SK-N-SH (cell line): ENCODE data around the gene PYDC1. TPM values are rescaled to one million over a fixed set of nuclear protein-coding genes. Genes with fewer than 3 reads are reported as not detected.

Source experiments
- CTCF ChIA-PET: fragments of 300-600, 350-600 bp; formaldehyde crosslinking; extraction: SDS; loops from one replicate; lab custom pipeline; 2021; lab: Yijun Ruan, JAX
- POLR2A ChIA-PET: fragments of 350-600 bp; sonication (Branson Sonifier 250); formaldehyde crosslinking; extraction: SDS; loops from one replicate; lab custom pipeline; 2020; ENCODE audit warnings: antibody characterized with exemption, inconsistent platforms; lab: Yijun Ruan, JAX
- DNase-seq: peaks from one replicate; pipeline ENCODE4 v3.0.0; 2012
- H2AFZ ChIP-seq: fragments of 200-600 bp; sonication (generic); 2 replicates; pipeline ENCODE4 v1.8.1; 2016; ENCODE audit warnings: antibody characterized with exemption, mild to moderate bottlenecking, low read depth
- H3F3A ChIP-seq: fragments of 200-600 bp; sonication (generic); replicated peaks from 2 replicates; pipeline ENCODE3; 2016; ENCODE audit warnings: antibody characterized with exemption, mild to moderate bottlenecking; ENCODE audit not compliant: insufficient read depth
- H3K27ac ChIP-seq, 2 experiments: fragments of 200-500 bp in 1 of 2; fragments of 200-600 bp in 1 of 2; sonication (Bioruptor generic) in 1 of 2; sonication (generic), shearing (Covaris generic) in 1 of 2; 2 replicates each; pipeline versions ENCODE4 v1.5.1 to v1.6.1; 2014 to 2016; ENCODE audit warnings: low read depth in 2 of 2, inconsistent platforms in 1 of 2, low read length in 1 of 2, mild to moderate bottlenecking in 1 of 2, mixed read lengths in 1 of 2
- H3K27me3 ChIP-seq: fragments of 200-600 bp; sonication (generic), shearing (Covaris generic); 2 replicates; pipeline ENCODE4 v1.6.1; 2016; ENCODE audit warnings: mixed run types; ENCODE audit not compliant: insufficient read depth
- H3K36me3 ChIP-seq, 2 experiments: fragments of 200-500 bp in 1 of 2; fragments of 200-600 bp in 1 of 2; sonication (Bioruptor generic) in 1 of 2; sonication (generic) in 1 of 2; replicated peaks in 1 of 2; 2 replicates each; pipeline versions ENCODE3 to v1.5.1; 2014 to 2016; ENCODE audit warnings: low read length in 1 of 2, mild to moderate bottlenecking in 1 of 2; ENCODE audit not compliant: insufficient read depth in 2 of 2, control insufficient read depth in 1 of 2
- H3K4me1 ChIP-seq, 2 experiments: fragments of 200-500 bp in 1 of 2; fragments of 200-600 bp in 1 of 2; sonication (Bioruptor generic) in 1 of 2; sonication (generic), shearing (Covaris generic) in 1 of 2; 2 replicates each; pipeline versions ENCODE4 v1.5.1 to v1.6.1; 2014 to 2016; ENCODE audit warnings: low read depth in 1 of 2, low read length in 1 of 2, mixed run types in 1 of 2; ENCODE audit not compliant: insufficient read depth in 2 of 2, control insufficient read depth in 1 of 2
- H3K4me2 ChIP-seq: fragments of 200-600 bp; sonication (generic), shearing (Covaris generic); 2 replicates; pipeline ENCODE4 v1.6.1; 2017; ENCODE audit warnings: mixed run types
- H3K4me3 ChIP-seq, 2 experiments: fragments of 200-500 bp in 1 of 2; fragments of 200-600 bp in 1 of 2; sonication (Bioruptor generic) in 1 of 2; sonication (generic), shearing (Covaris generic) in 1 of 2; 2 replicates each; pipeline versions ENCODE4 v1.5.1 to v1.8.1; 2014 to 2016; ENCODE audit warnings: low read depth in 2 of 2, inconsistent platforms in 1 of 2, low read length in 1 of 2, mild to moderate bottlenecking in 1 of 2, mixed read lengths in 1 of 2, moderate library complexity in 1 of 2
- H3K79me2 ChIP-seq: fragments of 200-600 bp; sonication (generic); 2 replicates; pipeline ENCODE4 v1.8.1; 2017; ENCODE audit warnings: mild to moderate bottlenecking; ENCODE audit not compliant: insufficient read depth
- H3K9ac ChIP-seq: fragments of 200-600 bp; sonication (generic); 2 replicates; pipeline ENCODE4 v1.6.1; 2017; ENCODE audit warnings: mixed run types
- H3K9me2 ChIP-seq: fragments of 200-600 bp; sonication (generic); 2 replicates; pipeline ENCODE4 v1.6.1; 2017; ENCODE audit warnings: mixed run types
- H3K9me3 ChIP-seq: fragments of 200-600 bp; sonication (generic); 2 replicates; pipeline ENCODE4 v1.6.1; 2017; ENCODE audit warnings: mixed run types, mild to moderate bottlenecking, moderate library complexity
- H4K20me1 ChIP-seq: fragments of 200-600 bp; sonication (generic); 2 replicates; pipeline ENCODE4 v1.6.1; 2017; ENCODE audit warnings: mild to moderate bottlenecking, mixed run types; ENCODE audit not compliant: insufficient read depth
- CTCF ChIP-seq: fragments of 200-600 bp; sonication (generic); IDR thresholded peaks from 2 replicates; pipeline ENCODE4 v1.6.1; 2017; ENCODE audit warnings: antibody characterized with exemption, mild to moderate bottlenecking, moderate library complexity
- EP300 ChIP-seq, 2 experiments: IDR thresholded peaks; 2 replicates each; pipeline versions ENCODE4 v1.4.0 to v1.6.1; 2012; ENCODE audit warnings: borderline replicate concordance in 1 of 2, low read depth in 1 of 2, low read length in 1 of 2
- IRF3 ChIP-seq: fragments of 150-350 bp; IDR thresholded peaks from 2 replicates; pipeline ENCODE4 v1.6.1; 2016; ENCODE audit warnings: mild to moderate bottlenecking, low read depth, low read length
- MAX ChIP-seq: IDR thresholded peaks from 2 replicates; pipeline ENCODE4 v1.4.0; 2012; ENCODE audit warnings: low read depth
- TAF1 ChIP-seq: IDR thresholded peaks from 2 replicates; pipeline ENCODE4 v1.6.1; 2012; ENCODE audit warnings: low read depth, mild to moderate bottlenecking, low read length, moderate library complexity, borderline replicate concordance
- YY1 ChIP-seq: IDR thresholded peaks from 2 replicates; pipeline ENCODE4 v1.4.0; 2012; ENCODE audit warnings: low read depth, mild to moderate bottlenecking
- ZBTB33 ChIP-seq: IDR thresholded peaks from 2 replicates; pipeline ENCODE4 v1.4.0; 2012; ENCODE audit warnings: low read depth, borderline replicate concordance
- WGBS: methylation state at CpG from one replicate; pipeline ENCODE4 v1.1.6; 2017; ENCODE audit warnings: low lambda C conversion rate; 5-methylcytosine and 5-hydroxymethylcytosine counted together
- polyA plus RNA-seq, 3 experiments: library from polyadenylated mRNA; depleted of rRNA; stranded (reverse); fragments of >200 nt; gene quantifications; 2 replicates each; pipeline ENCODE4 v1.2.3, GENCODE V29; 2012

The PYDC1 gene
- polyA plus RNA-seq, 1 of the 3 experiments (the other 2 are of a cell fraction) = not detected

DNA sequence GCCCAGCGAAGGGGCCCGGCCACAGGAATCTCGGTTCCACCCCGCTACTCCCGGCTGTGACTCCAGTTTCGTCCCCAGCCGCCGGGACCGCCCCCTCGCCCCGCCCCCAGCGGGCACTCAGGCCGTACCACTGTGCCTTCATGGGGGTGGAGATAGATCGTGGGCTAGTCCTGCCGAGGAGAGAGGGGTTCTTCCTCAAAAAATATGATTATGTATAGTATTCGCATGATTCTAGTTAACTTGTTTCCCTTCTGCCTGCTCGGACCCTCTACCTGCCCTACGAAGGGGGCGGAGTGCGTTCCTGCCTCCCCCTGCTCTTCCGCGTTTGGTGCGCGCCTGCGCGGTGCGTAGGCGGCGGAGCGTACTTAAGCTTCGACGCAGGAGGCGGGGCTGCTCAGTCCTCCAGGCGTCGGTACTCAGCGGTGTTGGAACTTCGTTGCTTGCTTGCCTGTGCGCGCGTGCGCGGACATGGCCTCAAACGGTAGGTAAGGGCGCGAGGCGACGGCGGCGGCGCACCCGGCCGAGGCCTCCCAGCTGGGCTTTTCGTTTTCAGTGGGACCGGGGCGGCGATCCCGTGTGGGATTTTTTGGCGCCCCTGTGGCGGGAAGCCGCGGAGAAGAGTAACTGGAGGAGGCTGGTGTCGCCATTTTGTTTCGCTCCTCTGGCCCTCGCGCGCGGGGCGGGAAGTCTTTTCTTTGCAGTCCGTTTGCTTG lies 37.0 kb downstream of the PYDC1 start, which contains the start of gene FUS (continued):
- TF ChIP-seq ZBTB33 (no peak), MAX (peak; percentile 69; the same call in 1 of the 2 replicates), EP300 (IDR thresholded peaks at IDR 0.05; ENCODE audit: borderline replicate concordance in 1 of 2, low read depth in 1 of 2, low read length in 1 of 2) (peak in 1 of 2 experiments; percentile 53; a peak in 1 of 4 replicates), CTCF (no peak), YY1 (peak; percentile 91), IRF3 (no peak)

GRCh38 chr16:31179219-31179746 lies 37.7 kb downstream of the PYDC1 start:
- TF ChIP-seq YY1 = no peak
- TF ChIP-seq TAF1 = 0 out of 2 replicates have a peak, but pooled peaks have one; percentile 58
- Histone ChIP-seq H3K27ac (peak overlapping the region; percentile 95), H3K36me3 (peaks cover 14 to 36% of the 10 kb centered on the region in 2 experiments), H2AFZ (peak overlapping the region; percentile 92), H3K4me2 (peak overlapping the region; percentile 92), H3K4me1 (peaks cover 9 to 15% of the 10 kb centered on the region in 2 experiments; a peak in 2 of 4 replicates), H3K79me2 (peaks cover 50% of the 10 kb centered on the region), H3K27me3 (no peaks in the 10 kb centered on the region), H3K9me3 (no peaks in the 10 kb centered on the region), H3K9me2 (no peaks in the 10 kb centered on the region), H3F3A (peaks cover 6% of the 10 kb centered on the region), H4K20me1 (peaks cover 38% of the 10 kb centered on the region), H3K9ac (peak overlapping the region; percentile 100), H3K4me3 (peak overlapping the region; percentile 77 to 99)
- WGBS = 9% methylated on average over 20 of the region's 27 CpGs
- CTCF ChIA-PET = interaction anchor here (0.9 to 1.1 kb wide), 2 partner anchors 195 to 280 kb away, joined by 3 read pairs; partner anchors contain the start of genes ARMC5 and HSD3B7
- POLR2A ChIA-PET = interaction anchor here (0.6 to 2.1 kb wide), 22 partner anchors 8 to 281 kb away, joined by 3 to 24 read pairs (median 5); partner anchors contain the start of genes ARMC5, HSD3B7, KAT8 and PRSS36
- DNase-seq = no peak
